SHP77 treated with DMSO at 0.1 percent for 48 hours (cell line): ENCODE results near the gene CORIN.

Experiments
- DNase-seq: peaks from one replicate; lab custom pipeline; 2025; lab: John Stamatoyannopoulos, UW

CORIN gene

DNA sequence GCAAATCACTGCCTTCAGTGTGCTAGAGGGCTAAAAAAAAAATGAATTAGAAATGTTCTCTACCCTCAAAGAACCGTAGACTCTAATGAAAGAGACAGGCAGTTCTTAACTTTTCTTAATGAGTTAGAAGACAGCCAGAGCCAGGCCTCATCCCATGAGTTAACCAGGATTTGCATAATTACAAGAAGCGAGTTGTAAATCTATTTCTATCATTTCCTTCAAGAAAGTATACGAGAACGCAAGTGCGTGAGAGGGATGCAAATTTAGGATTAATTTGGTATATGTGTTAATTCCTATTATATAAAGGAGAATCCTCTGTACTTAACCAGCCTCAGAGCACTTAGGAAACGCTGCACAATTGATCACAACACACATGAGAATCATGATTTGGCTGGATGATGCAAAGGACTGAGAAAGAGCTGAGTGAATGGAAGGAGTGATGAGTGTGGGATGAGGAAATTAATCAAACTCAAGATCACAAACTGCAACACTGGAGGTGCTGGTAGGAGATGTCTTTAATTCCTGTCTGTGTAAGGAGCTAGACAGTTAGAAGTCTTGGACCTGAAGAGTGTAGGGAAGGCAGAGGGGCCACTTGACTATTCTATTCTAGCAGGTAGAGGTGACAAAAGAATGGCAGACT is 195.6 kb downstream of the CORIN start:
- DNase-seq = no peak

DNA sequence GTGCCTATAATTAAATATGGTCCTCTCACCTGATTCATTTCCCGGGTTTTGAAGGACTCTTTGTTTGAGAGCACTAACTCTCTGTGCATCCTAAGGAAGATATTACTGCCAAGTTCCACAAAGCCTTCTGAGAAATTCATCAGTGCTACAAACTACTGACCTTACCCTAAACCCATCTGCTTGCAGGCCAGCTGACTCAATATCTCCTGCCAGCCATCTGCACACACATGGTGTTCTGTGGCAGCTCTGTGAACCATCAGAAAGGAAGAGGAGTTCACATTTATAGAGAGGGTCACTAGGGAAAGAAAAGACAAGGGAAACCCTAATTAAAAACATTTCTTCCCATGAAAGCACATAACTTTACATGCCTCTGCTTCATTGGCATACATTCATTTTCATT is 196.1 kb downstream of the CORIN start:
- no peak for DNase-seq

DNA sequence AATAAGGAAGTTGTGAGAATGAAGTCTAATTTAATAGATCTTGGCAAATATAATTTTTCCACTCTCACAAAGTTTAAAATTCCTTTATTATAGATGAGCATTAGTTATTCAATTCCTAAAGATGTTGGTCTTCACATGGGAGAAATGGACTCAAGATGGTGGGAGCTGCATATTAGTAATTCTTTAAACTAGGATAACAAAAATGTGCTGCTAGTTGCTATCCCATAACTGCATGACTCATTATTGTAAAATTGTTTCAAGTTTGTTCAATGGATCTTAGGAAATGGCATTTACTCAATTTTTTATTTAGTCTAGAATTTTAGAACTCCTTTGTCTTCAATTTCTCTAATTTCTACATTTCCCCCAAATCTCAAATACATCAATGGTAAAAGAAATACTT is 197.0 kb downstream of the CORIN start:
- DNase-seq = no peak

DNA sequence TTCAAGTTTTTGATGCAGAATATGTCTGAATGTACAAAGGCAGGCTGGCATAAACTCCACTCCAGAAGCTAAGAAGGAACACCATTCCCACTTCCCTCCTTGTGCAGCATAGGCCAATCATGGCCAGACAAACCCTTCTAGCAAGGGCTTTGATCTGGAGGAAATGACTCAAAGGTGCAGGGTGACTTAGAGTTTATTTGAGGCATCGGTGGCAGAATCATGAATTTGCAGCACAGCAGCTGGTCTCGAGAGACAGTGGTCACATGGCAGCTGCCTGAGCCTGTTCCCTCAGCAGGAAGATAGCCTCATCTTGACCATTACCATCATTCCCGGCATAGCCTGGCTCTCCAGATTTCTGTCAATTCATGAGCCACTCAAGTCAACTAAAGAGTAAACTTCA is 198.3 kb downstream of the CORIN start:
- no peak for DNase-seq

DNA sequence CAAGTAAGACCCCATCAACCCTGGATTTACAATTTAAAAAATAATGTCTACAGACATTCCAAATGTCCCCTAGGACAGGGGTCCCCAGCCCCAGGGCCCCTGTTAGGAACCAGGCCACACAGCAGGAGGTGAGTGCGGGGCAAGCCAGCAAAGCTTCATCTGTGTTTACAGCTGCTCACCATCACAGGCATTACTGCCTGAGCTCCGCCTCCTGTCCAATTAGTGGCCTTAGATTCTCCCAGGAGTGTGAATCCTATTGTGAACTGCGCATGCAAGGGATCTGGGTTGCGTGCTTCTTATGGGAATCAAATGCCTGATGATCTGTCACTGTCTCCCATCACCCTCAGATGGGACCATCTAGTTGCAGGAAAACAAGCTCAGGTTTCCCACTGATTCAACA is 206.7 kb downstream of the CORIN start:
- DNase-seq = no peak

DNA sequence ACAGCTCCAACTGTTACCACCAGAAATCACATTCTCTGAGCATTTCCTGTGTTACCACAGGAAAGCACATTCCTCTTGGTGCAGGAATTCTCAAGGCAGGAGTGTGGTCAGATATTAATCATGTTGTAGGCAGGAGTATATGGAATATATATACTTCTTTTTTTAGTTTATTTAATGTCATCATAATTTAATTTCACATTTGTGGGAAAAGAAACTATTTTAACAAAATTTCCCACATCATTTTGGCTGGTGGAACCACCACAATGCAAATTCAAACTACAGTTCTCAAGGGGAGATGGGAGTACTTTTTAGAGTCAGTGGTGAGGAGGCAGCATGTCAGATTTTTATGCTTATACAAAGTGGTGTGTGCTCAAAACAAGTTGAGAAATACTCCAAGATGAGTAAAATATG is 213.8 kb downstream of the CORIN start:
- no peak for DNase-seq

DNA sequence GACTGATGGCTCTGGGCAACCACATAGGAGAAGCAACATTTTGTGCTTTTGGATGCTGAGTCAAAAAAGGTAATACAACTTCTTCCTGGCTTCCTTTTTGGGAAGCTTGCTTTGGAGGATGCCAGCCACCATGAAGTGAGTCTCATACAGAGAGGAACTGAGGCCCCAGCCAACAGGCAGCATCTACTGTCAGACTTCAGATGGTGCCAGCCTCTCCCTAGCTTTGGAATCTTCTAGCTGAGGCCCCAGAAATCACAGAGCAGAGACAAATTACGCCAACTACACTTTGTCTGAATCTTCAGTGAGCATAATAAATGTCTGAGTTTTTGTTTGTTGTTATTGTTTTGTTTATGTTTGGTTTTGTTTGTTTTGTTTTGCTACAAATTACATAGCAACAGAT is 216.7 kb downstream of the CORIN start:
- DNase-seq = no peak

DNA sequence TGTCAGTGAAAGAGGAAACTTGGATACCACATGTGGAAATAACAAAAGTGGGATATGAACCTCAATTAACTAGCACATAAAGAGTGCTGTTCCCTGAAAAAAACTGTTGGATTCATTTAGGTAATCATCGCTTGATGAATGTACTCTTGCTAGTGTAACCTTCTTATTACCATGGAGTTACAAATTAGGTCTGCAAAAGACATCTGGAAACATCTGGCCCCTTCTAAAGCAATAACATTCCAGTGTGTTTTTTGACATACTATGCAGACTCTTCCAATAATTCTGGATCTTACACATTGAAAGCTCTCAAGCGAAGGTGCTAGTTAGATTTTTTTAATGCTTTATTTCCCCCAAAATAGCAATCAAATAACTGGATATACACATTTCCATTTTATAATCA is 218.2 kb downstream of the CORIN start:
- DNase-seq = no peak

DNA sequence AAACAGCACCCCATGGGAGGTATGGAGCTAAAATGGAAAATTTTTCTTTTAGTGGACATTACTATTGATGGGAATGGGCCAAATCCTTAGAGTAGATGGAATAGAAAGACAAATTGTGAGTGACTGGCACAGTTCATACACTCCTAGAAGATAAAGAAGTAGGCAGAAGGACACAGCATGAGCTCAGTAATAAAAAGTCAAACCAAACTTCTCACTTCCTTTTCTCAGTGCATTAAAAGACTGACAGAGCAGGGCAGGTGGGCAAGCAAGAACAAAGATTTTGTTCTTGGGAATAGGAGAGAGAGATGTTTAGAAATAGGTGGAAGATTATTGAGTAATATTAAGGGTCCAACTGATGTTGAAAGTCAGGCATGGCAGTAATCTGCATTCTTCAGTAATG is 220.3 kb downstream of the CORIN start:
- no peak for DNase-seq

DNA sequence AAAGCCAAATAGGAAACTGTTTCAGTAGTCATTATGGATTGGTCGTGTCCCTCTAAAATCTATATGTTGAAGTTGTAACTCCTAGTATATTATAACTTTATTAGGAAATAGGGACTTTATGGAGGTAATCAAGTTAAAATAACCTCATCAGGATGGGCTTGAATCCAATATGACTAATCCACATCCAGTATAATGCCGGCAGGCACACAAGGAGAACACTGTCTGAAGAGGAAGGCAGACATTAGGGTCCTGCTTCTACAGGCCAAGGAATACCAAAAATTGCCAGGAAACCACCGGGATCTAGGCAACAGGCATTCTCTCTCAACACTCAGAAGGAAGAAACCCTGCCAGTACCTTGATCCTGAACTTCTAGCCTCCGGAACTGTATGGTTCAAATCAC is 222.5 kb downstream of the CORIN start:
- no peak for DNase-seq

DNA sequence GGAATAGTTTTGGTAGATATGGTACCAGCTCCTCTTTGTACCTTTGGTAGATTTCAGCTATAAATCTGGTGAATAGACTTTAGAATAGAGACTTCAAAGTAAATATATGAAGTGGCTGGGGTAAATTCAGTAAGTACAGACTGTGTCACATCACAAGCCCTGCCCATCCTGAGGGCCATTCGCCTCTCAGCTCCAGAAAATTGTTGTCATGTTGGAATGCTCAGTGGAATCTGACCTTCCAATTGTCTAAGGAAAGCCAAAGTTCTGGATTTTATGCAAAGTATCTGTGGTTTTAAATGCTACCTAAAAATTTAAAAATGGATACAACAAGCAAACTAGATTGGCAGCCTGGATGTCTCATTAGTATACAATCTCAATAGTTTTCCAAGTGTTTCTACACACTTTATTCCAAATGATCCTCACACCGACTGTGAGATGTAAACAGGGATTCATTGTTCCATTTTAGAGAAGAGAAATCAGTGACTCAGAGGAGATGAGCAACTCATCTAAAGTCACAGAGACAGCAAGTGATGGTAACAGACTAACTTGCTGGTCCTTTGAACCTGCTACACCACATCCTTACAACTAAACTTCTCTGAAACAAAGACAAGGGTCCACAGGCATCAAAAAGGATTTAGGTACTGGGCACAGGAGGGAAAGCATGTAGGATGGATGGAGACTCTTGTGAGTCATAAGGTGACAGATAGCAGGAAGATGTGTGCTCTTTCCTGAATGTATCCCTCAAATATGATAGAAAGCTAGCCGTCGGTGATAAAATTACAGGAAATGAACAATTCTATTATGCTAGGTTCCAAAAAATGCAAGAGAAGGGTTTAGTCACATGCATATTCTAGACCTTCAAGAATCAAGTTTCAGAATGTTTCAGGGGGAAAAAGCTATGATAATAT is 225.5 kb downstream of the CORIN start:
- no peak for DNase-seq

DNA sequence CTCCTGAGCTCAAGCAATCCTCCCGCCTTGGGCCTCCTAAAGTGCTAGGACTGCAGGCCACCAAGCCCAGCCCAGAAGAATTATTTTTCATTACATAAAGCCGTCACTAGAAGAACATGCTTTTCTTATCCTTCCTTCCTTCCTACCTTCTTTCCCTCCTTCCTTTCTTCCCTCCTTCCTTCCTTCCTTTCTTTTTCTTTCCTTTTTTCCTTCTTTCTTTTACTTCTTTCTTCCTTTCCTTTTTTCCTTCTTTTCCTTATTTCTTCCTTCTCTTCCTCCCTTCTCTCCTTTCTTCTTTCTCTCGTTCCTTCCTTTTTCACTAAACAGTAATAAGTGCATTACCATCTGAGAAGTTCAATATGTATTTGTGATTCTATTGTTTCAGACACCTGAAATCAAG is 231.4 kb downstream of the CORIN start:
- no peak for DNase-seq

DNA sequence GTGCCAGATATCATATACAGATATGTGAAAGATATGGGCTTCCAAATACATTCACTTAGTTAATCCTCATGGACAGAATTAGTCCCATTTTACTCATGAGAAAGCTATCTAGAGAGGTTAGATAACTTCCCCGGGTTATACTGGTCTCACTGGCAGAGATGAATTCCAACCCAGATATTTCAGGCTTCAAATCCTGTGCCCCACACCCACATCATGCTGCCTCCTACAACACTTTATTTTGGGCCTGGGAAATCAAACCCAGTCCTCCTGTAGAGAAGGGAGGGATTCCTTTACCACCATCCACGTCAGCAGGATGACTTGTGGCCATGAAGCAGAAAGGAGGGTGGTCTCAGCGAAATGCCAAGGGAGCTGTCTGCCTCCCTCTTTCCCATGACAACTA is 239.0 kb downstream of the CORIN start:
- DNase-seq = no peak

DNA sequence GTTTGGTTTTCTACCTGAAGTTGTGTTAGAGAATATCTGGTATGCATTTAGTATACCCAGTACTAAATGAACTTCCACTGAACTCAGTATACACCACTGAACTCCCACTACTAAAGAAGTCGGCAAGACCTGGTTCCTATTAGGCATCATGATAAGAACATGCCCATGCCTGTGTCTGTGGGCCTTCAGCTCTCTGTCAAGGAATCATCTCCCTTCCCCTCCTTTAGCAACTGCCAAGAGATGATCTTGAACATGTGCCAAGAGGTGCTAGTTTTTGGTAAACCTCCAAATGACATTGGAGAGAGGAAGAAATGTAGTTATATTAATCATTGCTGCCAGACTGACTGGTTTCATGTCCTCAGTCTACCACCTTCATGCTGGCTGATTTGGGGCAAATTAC is 239.5 kb downstream of the CORIN start:
- DNase-seq = no peak

DNA sequence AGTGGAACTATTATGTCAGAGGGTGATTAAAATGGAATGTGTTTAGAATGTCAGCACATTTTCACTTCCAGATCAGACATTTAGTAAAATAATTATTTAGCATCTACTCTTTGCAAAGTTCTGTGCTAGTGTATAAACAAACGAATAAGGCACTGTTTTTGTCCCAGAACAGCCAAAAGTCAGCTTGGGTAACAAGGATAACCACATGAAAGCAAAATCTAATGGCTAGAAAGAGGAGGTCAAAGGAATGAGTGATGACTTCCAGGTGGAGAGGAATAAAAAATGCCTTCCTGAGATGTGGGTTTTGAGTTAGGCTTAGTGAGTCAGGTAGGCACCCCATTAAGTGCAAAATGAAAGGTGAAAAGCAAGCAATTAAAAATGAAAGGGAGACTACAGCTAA is 240.2 kb downstream of the CORIN start:
- no peak for DNase-seq

DNA sequence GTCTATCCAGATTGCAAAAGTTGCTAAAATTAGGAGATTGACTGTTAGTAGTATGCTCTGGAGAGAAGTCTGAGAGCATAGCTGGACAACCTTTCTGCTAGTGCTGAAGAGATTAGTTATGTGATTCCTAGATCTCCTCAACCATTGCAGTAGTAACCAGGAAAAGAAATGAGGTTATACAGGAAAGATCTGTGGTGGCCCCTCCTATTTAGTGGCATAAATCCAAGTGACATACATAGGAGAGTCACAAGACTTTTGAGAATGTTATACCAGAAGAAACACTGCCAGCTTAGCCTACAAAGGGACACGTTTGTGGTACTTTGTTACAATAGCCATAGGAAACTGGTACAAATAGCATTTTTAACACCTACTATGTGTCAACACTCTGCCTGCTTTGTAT is 247.5 kb downstream of the CORIN start:
- no peak for DNase-seq

DNA sequence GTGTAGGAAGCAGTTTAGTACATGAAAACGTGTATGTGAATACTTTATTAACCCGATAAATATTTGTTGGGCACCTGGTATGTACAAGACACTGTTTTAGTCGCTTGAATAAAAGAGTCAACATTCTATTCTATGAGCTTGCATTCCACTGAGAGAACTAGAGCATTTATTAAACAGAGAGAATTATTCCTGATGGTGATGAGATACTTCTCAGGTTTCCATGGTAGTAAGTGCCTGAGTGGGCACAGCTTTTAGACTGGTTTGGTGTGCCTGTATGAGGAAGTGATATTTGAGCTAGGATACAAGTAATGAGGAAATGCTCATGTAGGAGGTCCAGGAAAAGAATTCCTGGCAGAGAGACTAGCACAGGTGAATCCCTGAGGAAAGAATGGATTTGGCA is 258.6 kb downstream of the CORIN start:
- DNase-seq = no peak

DNA sequence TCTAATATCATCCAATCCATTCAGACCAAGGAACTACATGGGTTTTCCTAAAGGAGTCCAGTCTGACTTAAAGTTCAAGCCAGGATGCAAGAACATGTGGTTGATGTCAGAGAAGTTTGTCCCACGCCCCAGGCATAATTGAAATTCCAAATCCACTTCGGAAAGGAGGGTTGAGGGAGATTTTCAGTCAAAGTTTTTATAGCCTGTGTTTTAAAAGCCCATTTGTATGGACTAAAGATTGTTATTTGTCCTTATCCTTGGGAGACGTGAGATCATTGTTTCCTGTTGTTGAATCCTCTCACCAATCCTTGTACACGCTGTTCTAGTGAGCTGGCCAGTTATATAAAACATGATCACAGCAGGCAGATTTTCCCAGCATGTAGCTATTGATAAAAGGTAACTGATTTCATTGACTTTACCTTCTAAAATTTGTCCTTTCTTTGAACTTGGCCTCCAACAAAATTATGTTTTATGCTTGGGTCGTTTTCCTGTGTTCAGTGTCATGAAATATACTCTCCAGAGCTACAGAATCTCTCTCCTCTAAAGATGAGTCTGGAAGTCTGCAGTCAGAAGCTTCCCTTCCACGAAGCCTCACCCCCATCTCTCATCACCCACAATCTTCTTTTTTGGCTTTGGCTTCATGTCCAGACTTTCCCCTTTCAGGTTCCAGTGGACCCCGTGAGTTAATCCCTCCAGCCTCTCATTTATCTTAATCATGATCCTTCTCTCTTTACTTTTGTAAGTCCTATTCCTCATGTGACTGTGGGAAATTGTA is 259.9 kb downstream of the CORIN start:
- no peak for DNase-seq

DNA sequence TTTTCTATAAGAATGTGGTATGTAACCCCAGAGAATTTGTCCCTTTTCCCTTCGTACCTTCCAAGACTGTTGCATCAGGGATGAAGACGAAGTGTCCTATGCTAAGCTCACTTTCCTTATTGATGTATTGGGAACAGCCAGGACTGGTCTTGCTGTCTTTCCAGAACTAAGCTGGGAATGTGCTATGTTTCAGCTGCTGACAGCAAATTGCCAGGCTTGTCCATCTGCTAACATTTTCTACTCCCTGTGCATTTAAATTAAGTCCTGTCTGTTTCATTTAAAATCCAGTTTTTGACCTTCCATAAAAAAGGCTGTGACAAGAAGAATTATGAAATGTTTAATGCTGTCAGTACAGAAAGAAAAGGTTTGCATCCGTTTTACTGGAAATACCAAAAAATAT is 264.9 kb downstream of the CORIN start:
- DNase-seq = no peak

DNA sequence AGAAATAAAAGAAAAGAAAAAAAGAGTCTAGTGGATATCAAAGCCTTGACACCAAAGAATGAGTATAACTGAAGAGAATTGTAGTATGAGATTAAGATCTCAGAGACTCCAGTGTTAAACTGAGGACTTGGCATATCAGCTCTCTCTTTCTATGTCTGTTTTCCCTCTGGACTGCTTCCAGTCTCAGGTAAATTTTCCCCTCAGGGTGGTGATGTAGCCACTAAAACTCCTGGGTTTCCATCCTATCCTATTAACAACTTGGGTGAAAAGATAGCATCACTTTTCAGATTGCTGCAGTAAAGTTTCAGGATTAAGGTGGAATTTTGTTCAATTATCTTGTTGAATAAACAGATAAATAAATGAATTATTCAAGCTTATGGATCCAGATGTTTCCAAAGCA is 267.1 kb downstream of the CORIN start:
- no peak for DNase-seq

DNA sequence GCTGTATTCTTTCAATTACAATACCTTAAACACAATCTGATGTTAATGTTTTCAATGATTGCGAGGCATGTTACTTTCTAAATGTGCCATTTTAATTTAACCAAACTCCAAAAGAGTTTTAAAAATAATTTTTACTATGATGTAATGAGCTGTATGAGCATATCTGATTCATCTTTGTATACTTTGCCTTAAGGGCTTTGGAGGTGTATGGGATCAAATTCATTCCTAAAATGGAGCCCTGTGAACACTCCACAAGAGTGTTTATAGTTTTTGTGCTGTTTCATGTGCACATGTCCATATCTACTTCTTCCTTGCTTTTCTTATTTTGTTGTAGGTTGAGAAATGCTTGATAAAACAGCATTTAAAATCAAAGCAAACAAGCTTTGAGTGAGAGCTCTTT is 270.4 kb downstream of the CORIN start:
- no peak for DNase-seq

DNA sequence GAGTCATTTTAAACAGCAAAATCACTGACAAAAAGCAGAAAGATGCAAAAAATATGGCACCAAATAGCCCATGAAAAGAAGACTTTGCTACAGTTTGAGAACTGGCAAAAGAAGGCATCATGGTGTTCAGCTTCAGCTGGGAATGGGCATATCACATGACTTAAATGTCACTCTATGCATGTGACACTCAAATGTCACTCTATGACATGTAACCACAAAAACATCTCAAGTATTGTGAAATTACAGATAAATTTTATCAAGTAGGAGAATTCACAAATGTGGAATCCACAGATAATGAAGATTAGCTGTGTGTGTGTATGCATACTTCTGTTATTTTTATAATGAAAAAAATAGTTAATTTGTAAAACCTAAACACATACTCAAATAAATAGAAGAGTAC is 270.9 kb downstream of the CORIN start:
- no peak for DNase-seq

DNA sequence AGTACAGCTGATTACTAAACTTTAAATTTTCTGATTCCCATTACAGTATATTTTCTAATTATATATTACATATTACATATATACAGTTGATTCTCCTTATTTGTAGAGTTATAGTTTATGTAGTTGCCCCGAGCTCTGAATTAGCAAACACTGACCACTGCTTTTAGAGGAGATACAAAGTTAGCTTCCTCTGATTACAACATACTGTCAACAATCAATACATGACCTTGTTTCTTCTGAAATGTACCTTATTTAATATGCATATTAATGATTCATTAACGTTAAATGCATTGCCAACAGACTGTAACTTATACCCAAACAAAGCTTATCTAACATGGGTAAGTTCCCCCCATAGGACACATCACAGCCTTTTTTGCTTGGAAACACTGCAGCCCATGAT is 271.3 kb downstream of the CORIN start:
- no peak for DNase-seq
